Adipose tissue (tissue), 3 donors: ENCODE data around the gene METRN. TPM values are rescaled to one million over a fixed set of nuclear protein-coding genes. Genes with fewer than 3 reads are reported as not detected.

Source experiments
- H3K27ac ChIP-seq: one replicate; pipeline ENCODE4 v1.5.1; 2013; ENCODE audit warnings: low read depth, low read length
- WGBS, 3 donors: extraction: QIAGEN DNeasy Blood & Tissue Kit; methylation state at CpG; one replicate each; pipeline ENCODE4 v1.1.7; 2013; 5-methylcytosine and 5-hydroxymethylcytosine counted together
- polyA plus RNA-seq, 3 donors: library from polyadenylated mRNA; stranded (reverse); fragments of 200-250 nt; gene quantifications; one replicate each; pipeline ENCODE4 v1.2.3, GENCODE V29; 2013
- donor health status: healthy with polysubstance abuse.
- donor health status: Bipolar disorder and iron deficiency.
- donor health status: healthy.

The METRN gene
- 10 to 100 TPM; 21.3 to 34.1 (median 22.2) TPM for polyA plus RNA-seq

DNA sequence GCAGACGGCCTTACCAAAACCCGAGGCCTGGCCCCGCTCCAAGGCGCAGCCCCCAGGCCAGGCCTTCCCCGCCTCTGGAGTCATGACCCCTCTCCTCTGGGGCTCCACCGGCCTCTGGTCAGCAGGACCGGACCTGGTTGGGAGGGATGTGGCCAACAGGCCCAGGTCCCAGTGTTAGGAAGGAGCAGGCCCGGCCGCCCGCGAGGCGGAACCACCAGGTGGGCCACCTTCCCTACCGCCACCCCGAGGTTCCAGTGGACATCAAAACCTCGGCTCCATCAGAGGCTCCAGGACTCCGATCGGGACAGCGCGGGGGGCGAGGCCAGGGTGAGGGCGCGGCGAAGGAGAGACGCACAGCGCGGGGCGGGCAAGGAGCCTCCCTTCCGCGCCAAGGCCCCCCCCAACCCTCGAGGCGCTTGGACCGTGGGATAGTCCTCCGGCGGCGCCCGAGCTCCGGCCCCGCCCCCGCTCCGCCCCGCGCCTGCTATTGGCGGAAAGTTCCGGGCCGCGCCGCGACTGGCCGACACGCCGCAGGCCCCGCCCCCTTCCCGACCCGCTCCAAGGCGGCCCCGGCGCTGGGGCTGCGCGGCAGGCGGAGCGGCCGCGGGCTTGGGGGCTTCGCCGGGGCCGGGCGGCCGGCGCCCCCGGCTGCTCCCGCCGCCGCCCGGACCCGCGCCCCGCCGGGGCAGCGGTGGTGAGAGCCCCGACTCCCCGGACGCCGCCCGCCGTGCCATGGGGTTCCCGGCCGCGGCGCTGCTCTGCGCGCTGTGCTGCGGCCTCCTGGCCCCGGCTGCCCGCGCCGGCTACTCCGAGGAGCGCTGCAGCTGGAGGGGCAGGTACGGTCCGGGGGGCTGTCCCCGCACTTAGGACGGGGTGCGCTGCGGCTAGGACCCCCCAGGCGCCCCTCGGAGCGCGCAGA lies at the start of gene METRN:
TSS of gene METRN (plus strand) at position 561 of the 919 bp plus-strand sequence. CDS start at position 733, 172 bp downstream.
- 4 to 6% (median 4%) methylated on average over 74 to 108 of the region's 108 CpGs for WGBS, 3 donors

DNA sequence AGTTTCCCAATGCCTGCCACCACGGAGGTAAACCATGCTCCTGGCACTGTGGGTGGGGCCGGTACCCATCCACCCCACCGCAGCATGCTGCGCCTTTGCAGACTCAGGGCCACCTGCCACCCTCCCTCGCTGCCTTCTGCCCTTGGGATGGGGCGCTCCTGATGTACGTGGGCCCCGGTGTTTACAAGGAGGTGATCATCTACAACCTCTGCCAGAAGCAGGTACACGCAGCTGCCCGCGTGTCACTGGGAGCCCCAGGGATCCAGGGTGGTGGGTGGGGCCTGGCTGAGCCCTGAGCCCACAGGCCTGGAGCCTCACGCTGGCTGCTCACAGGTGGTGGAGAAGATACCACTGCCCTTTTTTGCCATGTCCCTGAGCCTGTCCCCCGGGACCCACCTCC lies 48.3 kb upstream of the METRN start:
- 88 to 94% (median 90%) methylated on average over 13 of the region's 13 CpGs for WGBS, 3 donors
- no peak overlapping the region for H3K27ac ChIP-seq

More for the DNA sequence above, at the start of gene METRN:
- H3K27ac ChIP-seq = no peak within 1 kb of the TSS

DNA sequence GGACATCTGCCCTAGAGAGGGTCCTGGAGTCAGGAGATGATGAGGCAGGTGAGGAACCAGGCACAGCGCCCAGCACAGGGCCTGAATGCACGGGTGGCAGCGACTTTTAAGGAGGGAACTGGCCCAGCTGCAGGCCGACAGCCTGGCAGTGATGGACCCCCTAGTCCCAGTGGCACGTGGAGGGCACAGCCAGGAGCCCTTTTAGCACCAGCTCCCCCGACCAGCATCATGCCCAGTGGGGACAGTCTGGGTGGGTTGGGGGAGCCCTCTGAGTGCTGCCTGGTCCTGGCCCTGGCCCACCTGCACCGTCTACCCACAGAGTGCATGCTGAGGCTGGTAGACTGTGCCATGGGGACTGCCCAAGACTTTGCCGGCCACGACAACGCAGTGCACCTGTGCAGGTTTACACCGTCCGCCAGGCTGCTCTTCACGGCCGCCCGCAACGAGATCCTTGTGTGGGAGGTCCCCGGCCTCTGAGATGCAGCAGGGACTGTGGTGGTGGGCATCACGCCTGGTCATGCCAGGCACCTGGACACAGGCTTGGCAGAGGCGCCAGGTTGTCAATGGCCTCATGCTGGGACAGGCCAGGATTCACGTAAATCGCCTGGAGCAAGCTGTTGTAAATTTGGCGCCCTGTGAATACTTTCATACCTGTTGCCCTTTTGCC lies 47.7 kb upstream of the METRN start:
- 83 to 85% (median 85%) methylated on average over 22 of the region's 22 CpGs for WGBS, 3 donors
- no peak overlapping the region for H3K27ac ChIP-seq

DNA sequence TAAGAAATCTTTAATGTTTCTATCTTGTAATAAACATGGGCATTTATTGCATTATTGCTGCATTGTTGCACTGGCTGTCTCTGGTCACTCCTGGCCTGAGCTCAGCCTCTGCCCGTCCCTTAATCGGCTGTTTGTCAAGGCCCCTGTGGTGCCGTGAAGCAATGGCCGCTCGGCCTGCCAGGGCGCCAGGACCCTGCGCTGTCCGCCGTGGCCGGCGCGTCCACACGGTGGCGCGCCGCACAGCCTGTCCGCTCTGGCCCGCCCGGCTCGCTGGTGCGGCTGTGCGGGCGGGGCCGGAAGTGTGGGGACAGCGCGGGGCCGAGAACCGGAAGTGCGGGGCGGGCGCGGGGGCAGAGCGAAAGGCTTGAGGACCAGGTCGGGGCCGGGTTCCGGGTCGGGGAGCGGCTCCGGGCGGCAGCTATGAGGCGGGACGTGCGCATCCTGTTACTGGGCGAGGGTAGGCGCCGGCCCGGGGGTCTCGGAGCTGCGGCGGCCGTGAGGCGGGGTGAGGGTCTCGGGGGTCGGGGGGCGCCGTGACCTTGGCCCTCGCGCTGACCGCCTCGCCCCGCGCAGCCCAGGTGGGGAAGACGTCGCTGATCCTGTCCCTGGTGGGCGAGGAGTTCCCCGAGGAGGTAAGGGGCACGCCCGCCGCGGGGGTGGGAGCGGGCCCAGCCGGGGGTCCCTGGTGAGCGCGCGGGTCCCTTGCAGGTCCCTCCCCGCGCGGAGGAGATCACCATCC lies 47.0 kb upstream of the METRN start, which contains the start of gene RHOT2:
TSS of gene RHOT2 (plus strand) at position 353 of the 739 bp plus-strand sequence. CDS start at position 421, 68 bp downstream.
- 0 to 1% (median 1%) methylated on average over 55 to 78 of the region's 78 CpGs for WGBS, 3 donors

DNA sequence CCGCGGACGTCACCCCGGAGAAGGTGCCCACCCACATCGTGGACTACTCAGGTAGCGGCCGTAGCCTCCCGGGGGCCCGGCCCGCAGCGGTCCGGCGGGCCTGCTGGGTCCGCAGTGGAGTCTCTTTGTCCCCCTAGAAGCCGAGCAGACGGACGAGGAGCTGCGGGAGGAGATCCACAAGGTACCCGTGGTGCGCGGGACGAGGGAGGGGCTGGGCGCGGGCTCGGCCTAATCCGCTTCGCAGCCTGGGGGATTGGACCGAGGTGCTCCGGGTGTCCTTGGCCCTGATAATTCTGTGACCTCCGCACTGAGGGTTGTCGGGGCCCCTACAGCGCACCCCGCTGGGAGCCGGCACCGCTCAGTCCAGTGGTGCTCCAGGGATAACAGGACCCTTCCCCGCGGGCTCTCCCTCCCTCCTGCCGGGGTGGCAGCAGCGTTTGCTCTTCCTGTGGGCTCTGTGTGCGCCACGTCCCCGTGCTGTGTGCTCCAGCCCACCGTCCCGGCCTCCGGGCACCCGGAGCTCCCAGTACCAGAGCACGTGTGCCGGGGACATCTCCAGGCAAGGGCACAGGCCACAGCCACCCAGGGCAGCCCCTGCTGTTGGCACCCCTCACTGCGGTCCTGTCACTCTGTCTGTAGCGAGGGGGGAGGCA lies 46.3 kb upstream of the METRN start:
- no peak overlapping the region for H3K27ac ChIP-seq
- 7 to 9% (median 8%) methylated on average over 45 to 50 of the region's 50 CpGs for whole genome bisulfite sequencing, 3 donors

More for the DNA sequence above, 47.0 kb upstream of the METRN start, which contains the start of gene RHOT2:
- no peak within 1 kb of the TSS for H3K27ac ChIP-seq

DNA sequence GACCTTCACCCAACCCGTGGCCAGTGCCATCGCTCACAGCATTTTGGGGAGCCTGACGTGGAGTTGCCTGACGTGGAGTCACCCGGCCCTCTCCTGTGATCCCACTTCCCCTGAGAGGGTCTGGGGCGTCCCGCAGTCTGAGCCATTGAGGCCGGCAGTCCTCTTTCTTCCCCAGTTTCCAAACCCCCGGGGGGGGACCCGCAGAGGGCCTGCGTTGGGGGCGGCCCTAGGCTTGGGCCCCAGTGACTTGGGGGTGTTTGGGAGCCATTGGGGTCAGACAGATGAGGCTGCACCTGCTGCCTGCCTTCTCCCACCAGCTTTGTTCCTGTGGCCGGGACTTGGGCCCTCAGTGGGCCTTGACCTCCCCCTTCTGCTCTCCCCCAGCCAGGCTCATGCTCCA lies 45.3 kb upstream of the METRN start:
- WGBS, 3 donors = 91 to 97% (median 95%) methylated on average over 13 of the region's 13 CpGs
- H3K27ac ChIP-seq = no peak overlapping the region

DNA sequence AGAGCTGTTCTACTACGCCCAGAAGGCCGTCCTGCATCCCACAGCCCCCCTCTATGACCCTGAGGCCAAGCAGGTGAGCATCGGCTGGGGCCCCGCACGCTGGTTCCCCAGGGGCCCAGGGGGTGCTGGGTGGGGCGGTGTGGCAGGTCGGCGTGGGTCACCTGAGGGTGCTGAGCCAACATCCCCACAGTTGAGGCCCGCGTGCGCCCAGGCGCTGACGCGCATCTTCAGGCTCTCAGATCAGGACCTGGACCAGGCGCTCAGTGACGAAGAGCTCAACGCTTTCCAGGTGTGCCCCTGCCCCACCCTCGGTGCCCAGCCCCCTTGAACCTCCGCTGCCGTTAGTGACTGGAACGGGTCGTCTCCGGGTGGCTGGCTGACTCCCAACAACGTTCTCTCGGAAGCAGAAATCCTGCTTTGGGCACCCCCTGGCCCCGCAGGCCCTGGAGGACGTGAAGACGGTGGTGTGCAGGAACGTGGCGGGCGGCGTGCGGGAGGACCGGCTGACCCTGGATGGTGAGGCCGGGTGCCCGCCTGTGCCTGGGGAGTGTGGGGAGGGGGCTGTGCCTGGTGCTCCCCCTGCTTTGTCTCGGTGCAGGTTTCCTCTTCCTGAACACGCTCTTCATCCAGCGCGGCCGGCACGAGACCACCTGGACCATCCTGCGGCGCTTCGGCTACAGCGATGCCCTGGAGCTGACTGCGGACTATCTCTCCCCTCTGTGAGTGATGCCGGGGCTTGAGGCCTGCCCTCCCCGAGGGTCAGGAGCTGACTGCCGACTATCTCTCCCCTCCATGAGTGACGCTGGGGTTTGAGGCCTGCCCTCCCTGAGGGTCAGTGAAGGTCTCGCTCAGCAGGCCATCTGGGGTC lies 44.2 kb upstream of the METRN start:
- no peak overlapping the region for H3K27ac ChIP-seq
- 91 to 93% (median 92%) methylated on average over 51 to 52 of the region's 52 CpGs for WGBS, 3 donors

DNA sequence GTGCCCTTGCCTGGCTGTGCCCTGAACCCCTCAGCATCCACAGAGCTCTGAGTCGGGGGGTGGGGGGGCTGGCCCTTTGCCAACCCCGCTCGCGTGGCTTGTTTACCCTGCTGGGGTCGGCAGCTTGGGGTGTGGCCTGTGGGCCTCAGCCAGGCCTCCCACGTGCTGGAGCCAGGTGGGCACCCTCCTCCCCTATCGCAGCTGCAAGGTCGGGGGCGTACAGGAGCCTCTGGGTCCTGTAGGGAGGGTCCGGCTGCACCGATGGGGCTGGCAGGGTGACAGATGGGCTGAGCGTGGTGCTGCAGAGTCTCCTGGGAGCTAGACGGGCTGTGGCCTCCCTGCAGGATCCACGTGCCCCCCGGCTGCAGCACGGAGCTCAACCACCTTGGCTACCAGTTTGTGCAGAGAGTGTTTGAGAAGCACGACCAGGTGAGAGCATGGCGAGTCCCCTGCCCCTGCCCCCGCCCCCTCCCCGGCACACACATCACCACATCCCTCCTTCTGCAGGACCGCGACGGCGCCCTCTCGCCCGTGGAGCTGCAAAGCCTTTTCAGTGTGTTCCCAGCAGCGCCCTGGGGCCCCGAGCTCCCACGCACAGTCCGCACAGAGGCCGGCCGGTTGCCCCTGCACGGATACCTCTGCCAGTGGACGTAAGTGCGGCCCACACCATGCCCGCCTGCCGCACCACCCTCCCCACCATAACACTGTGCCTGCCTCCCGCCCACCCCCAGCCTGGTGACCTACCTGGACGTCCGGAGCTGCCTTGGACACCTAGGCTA lies 43.4 kb upstream of the METRN start:
- WGBS, 3 donors = 83 to 88% (median 86%) methylated on average over 35 to 40 of the region's 40 CpGs
- no peak overlapping the region for H3K27ac ChIP-seq

DNA sequence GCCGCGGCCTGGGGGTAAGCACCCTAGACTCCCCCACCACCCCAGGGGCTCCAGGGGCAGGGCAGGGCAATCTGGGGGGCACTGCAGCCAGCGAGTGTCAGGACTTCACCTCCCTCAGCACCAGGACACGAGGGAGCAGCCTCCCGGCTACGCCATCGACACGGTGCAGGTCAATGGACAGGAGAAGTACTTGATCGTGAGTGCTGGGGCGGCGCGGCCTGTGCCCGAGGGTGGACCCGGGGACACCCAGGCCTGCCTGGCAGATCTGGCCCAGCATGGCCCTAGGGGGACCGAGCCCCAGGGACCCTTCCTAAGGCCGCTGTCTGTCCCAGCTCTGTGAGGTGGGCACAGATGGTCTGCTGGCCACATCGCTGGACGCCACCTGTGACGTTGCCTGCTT lies 42.5 kb upstream of the METRN start:
- no peak overlapping the region for H3K27ac ChIP-seq
- 91 to 95% (median 94%) methylated on average over 19 of the region's 19 CpGs for WGBS, 3 donors

DNA sequence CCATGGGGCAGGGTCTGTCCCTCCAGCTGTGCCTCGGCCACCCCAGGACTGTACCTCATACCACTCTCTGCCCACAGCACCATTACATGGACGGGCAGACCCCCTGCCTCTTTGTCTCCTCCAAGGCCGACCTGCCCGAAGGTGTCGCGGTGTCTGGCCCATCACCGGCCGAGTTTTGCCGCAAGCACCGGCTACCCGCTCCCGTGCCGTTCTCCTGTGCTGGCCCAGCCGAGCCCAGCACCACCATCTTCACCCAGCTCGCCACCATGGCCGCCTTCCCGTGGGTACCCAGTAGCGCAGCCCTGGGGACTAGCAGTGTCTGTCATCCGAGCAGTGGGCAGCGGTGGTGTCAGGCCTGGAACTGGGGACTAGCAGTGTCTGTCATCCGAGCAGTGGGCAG lies 42.1 kb upstream of the METRN start:
- WGBS, 3 donors = 95 to 96% (median 96%) methylated on average over 19 to 21 of the region's 21 CpGs
- no peak overlapping the region for H3K27ac ChIP-seq

DNA sequence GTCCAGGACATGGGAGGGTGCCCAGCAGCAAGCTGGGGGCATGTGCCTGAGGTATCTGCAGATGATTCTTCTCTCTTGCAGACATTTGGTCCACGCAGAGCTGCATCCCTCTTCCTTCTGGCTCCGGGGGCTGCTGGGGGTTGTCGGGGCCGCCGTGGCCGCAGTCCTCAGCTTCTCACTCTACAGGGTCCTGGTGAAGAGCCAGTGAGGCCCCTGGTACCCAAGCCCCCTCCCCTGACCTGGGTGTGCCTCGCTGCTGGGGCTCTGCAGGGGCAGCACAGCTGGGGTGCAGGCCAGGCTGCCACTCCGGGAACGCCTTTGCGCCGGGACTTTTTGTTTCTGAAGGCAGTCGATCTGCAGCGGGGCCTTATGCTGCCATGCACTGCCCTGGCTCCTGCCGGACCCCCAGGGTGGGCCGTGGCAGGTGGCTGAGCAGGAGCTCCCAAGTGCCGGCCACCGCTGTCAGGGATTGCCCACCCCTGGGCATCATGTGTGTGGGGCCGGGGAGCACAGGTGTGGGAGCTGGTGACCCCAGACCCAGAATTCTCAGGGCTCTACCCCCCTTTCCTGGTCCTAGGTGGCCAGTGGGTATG lies 41.4 kb upstream of the METRN start:
- WGBS, 3 donors = 90 to 94% (median 92%) methylated on average over 16 to 18 of the region's 18 CpGs
- H3K27ac ChIP-seq = no peak overlapping the region

DNA sequence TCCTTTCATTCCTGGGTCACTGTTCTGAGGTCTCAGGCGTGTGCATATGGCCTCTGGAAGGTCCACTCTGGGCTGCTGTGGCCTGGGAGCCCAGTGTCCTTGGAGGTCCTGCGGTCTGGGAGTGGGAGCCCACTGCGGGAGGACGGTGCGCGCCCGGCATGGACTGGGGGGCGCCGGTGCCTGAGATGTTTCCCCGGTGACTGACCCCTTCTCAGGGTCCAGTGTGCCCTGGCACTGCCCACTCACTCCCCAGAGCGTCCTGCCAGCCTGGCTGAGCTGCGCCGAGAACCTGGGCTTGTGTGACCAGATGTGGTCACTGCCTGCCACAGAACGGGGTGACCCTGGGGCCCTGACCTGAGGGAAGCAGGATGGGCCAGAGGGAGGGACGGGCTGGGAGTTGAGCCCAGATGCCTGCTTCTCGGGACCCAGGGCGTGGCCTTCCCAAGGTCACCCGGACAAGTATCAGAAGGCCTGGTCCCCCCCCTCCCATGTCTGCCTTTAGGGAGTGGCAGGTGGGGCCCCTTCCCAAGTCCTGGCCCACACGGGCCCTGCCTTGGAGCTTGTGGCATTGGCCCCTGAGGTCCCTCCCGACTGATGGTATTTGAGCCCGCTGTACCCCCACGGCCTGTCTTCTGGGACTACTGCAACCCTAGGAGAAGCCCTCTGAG lies 40.6 kb upstream of the METRN start:
- WGBS, 3 donors = 68 to 85% (median 73%) methylated on average over 22 of the region's 22 CpGs
- no peak overlapping the region for H3K27ac ChIP-seq

DNA sequence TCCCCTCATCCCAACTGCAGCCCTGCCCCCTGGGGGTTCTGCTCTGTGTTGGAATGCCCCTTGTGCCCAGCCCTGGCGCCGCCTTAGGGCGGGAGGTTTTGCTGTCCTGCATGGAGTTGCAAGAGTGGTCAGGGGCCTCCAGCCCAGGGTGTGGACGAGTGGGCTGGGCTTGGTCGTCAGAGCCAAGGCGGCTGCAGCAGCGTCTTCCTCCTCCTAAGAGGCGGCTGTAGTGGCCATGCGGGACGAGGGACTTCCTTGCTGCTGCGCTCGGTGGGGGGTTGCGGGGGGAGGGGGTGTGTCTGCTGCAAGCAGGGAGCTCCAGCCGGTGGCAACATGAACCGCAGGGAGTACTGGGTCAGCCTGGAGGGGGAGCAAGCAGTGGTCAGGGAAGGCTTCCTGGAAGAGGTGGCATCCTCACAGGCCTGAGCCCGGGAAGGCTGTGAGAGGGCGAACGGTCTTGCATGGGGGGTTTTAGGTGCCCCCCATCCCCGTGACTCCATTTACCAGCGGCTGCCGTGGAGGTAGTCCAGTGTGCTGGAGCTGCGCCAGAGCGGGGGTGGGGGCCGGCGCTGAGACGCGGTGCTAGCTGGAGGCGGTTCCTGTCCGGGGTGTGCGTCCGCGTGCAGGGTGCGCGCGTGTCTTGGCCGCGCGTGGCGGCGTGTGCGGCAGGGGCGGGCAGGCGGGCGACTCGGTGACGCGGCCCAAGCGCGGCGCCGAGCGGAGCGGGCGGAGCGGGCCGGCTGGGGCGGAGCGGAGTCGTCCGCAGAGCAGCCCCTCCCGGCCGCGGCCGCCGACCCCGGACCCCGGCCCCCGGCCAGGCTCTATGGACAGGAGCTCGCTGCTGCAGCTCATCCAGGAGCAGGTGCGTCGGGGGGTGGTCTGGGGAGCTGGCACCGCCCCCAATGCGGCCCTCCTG lies 39.7 kb upstream of the METRN start, which contains the start of gene RHBDL1:
TSS of gene RHBDL1 (plus strand) at position 704 of the 916 bp plus-strand sequence. CDS start at position 824, 120 bp downstream.
- no peak within 1 kb of the TSS for H3K27ac ChIP-seq
- WGBS, 3 donors = 4 to 8% (median 7%) methylated on average over 58 to 73 of the region's 73 CpGs

DNA sequence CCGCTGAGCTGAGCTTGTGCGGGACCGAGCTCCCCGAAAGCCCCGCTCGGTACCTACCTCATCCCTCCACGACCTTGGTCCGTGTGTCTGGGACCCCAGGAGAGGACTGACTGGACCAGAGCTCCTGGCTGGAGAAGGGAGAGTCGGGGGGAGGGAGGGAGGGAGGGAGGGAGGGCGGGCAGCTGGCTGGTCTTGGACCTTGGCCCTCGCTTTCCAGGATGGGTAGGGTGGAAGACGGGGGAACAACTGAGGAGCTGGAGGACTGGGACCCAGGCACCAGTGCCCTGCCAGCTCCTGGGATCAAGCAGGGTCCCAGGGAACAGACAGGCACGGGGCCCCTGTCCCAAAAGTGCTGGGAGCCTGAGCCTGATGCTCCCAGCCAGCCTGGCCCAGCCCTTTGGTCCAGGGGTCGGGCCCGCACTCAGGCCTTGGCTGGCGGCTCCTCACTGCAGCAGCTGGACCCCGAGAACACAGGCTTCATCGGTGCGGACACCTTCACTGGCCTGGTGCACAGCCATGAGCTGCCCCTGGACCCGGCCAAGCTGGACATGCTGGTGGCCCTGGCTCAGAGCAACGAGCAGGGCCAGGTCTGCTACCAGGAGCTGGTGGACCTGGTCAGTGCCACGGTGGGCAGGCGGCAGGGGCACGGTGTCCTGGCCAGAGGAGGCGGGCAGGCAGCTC lies 38.9 kb upstream of the METRN start:
- no peak overlapping the region for H3K27ac ChIP-seq
- WGBS, 3 donors = 44 to 49% (median 49%) methylated on average over 20 to 25 of the region's 25 CpGs
